HUES64 (cell line): ENCODE results near the gene AP3S2.

ENCODE experiments used
- H3K27ac ChIP-seq: 2 replicates; pipeline ENCODE4 v1.7.0; 2013; ENCODE audit warnings: low read depth, low read length, inconsistent platforms
- H3K27me3 ChIP-seq: 2 replicates; pipeline ENCODE4 v1.6.1; 2013; ENCODE audit warnings: mild to moderate bottlenecking, low read length; ENCODE audit not compliant: insufficient read depth
- H3K36me3 ChIP-seq: 2 replicates; pipeline ENCODE4 v1.6.1; 2013; ENCODE audit warnings: mild to moderate bottlenecking, low read length; ENCODE audit not compliant: insufficient read depth
- H3K4me1 ChIP-seq: 2 replicates; pipeline ENCODE4 v1.6.1; 2013; ENCODE audit warnings: mild to moderate bottlenecking, low read length, moderate library complexity; ENCODE audit not compliant: insufficient read depth
- H3K4me3 ChIP-seq: 2 replicates; pipeline ENCODE4 v1.5.1; 2013; ENCODE audit warnings: mild to moderate bottlenecking, low read length, moderate library complexity
- H3K9ac ChIP-seq: 2 replicates; pipeline ENCODE4 v1.6.1; 2013; ENCODE audit warnings: mild to moderate bottlenecking, low read depth, low read length
- H3K9me3 ChIP-seq: 2 replicates; pipeline ENCODE4 v1.6.1; 2013; ENCODE audit warnings: low read depth, low read length; ENCODE audit not compliant: insufficient read depth
- WGBS: fragments of 150-250, 120-280 bp; methylation state at CpG from one replicate; pipeline ENCODE4 v1.1.7; 2013; ENCODE audit warnings: missing lambda C conversion rate; 5-methylcytosine and 5-hydroxymethylcytosine counted together

Gene AP3S2

GRCh38 chr15:89830639-89831038 lies 63.2 kb downstream of the AP3S2 start:
- Histone ChIP-seq H3K27me3 (no peaks in the 10 kb centered on the region), H3K9ac (no peak overlapping the region), H3K36me3 (peaks cover 30% of the 10 kb centered on the region), H3K9me3 (no peaks in the 10 kb centered on the region), H3K4me1 (no peaks in the 10 kb centered on the region), H3K4me3 (no peak overlapping the region), H3K27ac (no peak overlapping the region)
- WGBS: 93% methylated on average over 12 of the region's 12 CpGs

- peaks cover 22% of the 10 kb centered on the region for H3K36me3 ChIP-seq
These were observed 64.0 kb downstream of the AP3S2 start for GRCh38 chr15:89829616-89830440.

GRCh38 chr15:89829161-89829560 lies 64.6 kb downstream of the AP3S2 start:
- no peaks in the 10 kb centered on the region for H3K4me1 ChIP-seq
- H3K27me3 ChIP-seq: no peaks in the 10 kb centered on the region
- 83% methylated on average over 8 of the region's 8 CpGs for WGBS
- H3K9ac ChIP-seq: no peak overlapping the region
- H3K9me3 ChIP-seq: no peaks in the 10 kb centered on the region
- no peak overlapping the region for H3K27ac ChIP-seq
- H3K36me3 ChIP-seq: peaks cover 16% of the 10 kb centered on the region
- H3K4me3 ChIP-seq: no peak overlapping the region

More at GRCh38 chr15:89829616-89830440, 64.0 kb downstream of the AP3S2 start:
- H3K9me3 ChIP-seq: no peaks in the 10 kb centered on the region
- H3K27ac ChIP-seq: no peak overlapping the region
- 88% methylated on average over 17 of the region's 17 CpGs for WGBS
- H3K4me1 ChIP-seq: no peaks in the 10 kb centered on the region
- no peak overlapping the region for H3K9ac ChIP-seq
- H3K27me3 ChIP-seq: no peaks in the 10 kb centered on the region
- no peak overlapping the region for H3K4me3 ChIP-seq

- Histone ChIP-seq H3K9me3 (no peaks in the 10 kb centered on the region), H3K4me1 (no peaks in the 10 kb centered on the region), H3K27me3 (no peaks in the 10 kb centered on the region), H3K36me3 (peaks cover 9% of the 10 kb centered on the region), H3K27ac (no peak overlapping the region), H3K4me3 (no peak overlapping the region), H3K9ac (no peak overlapping the region)
- WGBS: 76% methylated on average over 14 of the region's 17 CpGs
These were observed 65.3 kb downstream of the AP3S2 start for GRCh38 chr15:89828281-89829145.

- WGBS: 95% methylated on average over 4 of the region's 4 CpGs
- no peaks in the 10 kb centered on the region for H3K27me3 ChIP-seq
- no peaks in the 10 kb centered on the region for H3K4me1 ChIP-seq
- no peak overlapping the region for H3K9ac ChIP-seq
- H3K36me3 ChIP-seq: peaks cover 3% of the 10 kb centered on the region
- no peak overlapping the region for H3K27ac ChIP-seq
- no peak overlapping the region for H3K4me3 ChIP-seq
- H3K9me3 ChIP-seq: no peaks in the 10 kb centered on the region
These were observed 66.0 kb downstream of the AP3S2 start for GRCh38 chr15:89827829-89828228.

- Histone ChIP-seq H3K4me3 (no peak overlapping the region), H3K9me3 (no peaks in the 10 kb centered on the region), H3K27me3 (no peaks in the 10 kb centered on the region), H3K36me3 (no peaks in the 10 kb centered on the region), H3K9ac (no peak overlapping the region), H3K4me1 (no peaks in the 10 kb centered on the region), H3K27ac (no peak overlapping the region)
- WGBS: 91% methylated on average over 13 of the region's 13 CpGs
These were observed 66.8 kb downstream of the AP3S2 start for GRCh38 chr15:89826671-89827655.

GRCh38 chr15:89825271-89825940 lies 68.4 kb downstream of the AP3S2 start:
- WGBS: 89% methylated on average over 10 of the region's 10 CpGs
- no peak overlapping the region for H3K4me3 ChIP-seq
- H3K36me3 ChIP-seq: no peaks in the 10 kb centered on the region
- no peak overlapping the region for H3K9ac ChIP-seq
- no peaks in the 10 kb centered on the region for H3K27me3 ChIP-seq
- H3K4me1 ChIP-seq: no peaks in the 10 kb centered on the region
- no peaks in the 10 kb centered on the region for H3K9me3 ChIP-seq
- H3K27ac ChIP-seq: no peak overlapping the region

- Histone ChIP-seq H3K4me3 (no peak overlapping the region), H3K27me3 (no peaks in the 10 kb centered on the region), H3K4me1 (no peaks in the 10 kb centered on the region), H3K27ac (no peak overlapping the region), H3K36me3 (no peaks in the 10 kb centered on the region), H3K9me3 (no peaks in the 10 kb centered on the region), H3K9ac (no peak overlapping the region; the same call in 1 of the 2 replicates)
- 84% methylated on average over 7 of the region's 7 CpGs for WGBS
These were observed 69.3 kb downstream of the AP3S2 start for GRCh38 chr15:89824607-89824867.

- Histone ChIP-seq H3K4me3 (no peak overlapping the region), H3K27ac (no peak overlapping the region), H3K27me3 (no peaks in the 10 kb centered on the region), H3K4me1 (no peaks in the 10 kb centered on the region), H3K9me3 (no peaks in the 10 kb centered on the region), H3K9ac (no peak overlapping the region), H3K36me3 (no peaks in the 10 kb centered on the region)
- 88% methylated on average over 16 of the region's 16 CpGs for WGBS
These were observed 69.8 kb downstream of the AP3S2 start for GRCh38 chr15:89823836-89824606.
